ENCODE results near the gene ABCD1.

ABCD1 gene

DNA sequence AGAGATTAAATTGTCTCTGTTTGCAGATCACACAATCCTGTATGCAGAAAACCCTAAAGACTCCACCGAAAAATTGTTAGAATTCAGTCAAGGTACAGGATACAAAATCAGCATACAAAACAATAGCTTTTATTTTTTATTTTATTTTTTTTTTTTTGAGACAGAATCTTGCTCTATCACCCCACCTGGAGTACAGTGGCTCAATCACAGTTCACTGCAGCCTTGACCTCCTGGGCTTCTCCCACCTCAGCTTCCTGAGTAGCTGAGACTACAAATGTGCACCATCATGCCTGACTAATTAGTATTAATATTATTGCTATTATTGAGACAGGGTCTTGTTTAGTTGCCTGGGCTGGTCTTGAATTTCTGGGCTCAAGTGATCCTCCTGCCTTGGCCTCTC is 30.5 kb downstream of the ABCD1 start:
- Histone ChIP-seq H3K36me3 (ENCODE audit: low read depth) (no peaks in the 10 kb centered on the region), H3K4me3 (ENCODE audit: severe bottlenecking) (no peak overlapping the region), H3K27ac (ENCODE audit: poor library complexity, severe bottlenecking) (no peak overlapping the region), H3K27me3 (ENCODE audit: insufficient read depth, poor library complexity, severe bottlenecking) (no peaks in the 10 kb centered on the region), H3K9me3 (ENCODE audit: severe bottlenecking) (no peaks in the 10 kb centered on the region), H3K4me1 (ENCODE audit: insufficient read depth, poor library complexity, severe bottlenecking) (no peaks in the 10 kb centered on the region)
- TF ChIP-seq, protein P1, sequence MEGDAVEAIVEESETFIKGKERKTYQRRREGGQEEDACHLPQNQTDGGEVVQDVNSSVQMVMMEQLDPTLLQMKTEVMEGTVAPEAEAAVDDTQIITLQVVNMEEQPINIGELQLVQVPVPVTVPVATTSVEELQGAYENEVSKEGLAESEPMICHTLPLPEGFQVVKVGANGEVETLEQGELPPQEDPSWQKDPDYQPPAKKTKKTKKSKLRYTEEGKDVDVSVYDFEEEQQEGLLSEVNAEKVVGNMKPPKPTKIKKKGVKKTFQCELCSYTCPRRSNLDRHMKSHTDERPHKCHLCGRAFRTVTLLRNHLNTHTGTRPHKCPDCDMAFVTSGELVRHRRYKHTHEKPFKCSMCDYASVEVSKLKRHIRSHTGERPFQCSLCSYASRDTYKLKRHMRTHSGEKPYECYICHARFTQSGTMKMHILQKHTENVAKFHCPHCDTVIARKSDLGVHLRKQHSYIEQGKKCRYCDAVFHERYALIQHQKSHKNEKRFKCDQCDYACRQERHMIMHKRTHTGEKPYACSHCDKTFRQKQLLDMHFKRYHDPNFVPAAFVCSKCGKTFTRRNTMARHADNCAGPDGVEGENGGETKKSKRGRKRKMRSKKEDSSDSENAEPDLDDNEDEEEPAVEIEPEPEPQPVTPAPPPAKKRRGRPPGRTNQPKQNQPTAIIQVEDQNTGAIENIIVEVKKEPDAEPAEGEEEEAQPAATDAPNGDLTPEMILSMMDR (IDR thresholded peaks at IDR 0.05; ENCODE audit: poor library complexity, severe bottlenecking): no peak
- DNase-seq (ENCODE audit: low spot score): no peak
- no peak for ATAC-seq (ENCODE audit: low read depth)

- TF ChIP-seq, protein P1 (IDR thresholded peaks at IDR 0.05; ENCODE audit: poor library complexity, severe bottlenecking): no peak
- ATAC-seq (ENCODE audit: low read depth): no peak
- H3K4me1 ChIP-seq (ENCODE audit: insufficient read depth, poor library complexity, severe bottlenecking): no peaks in the 10 kb centered on the region
- no peaks in the 10 kb centered on the region for H3K9me3 ChIP-seq (ENCODE audit: severe bottlenecking)
- no peaks in the 10 kb centered on the region for H3K36me3 ChIP-seq (ENCODE audit: low read depth)
- H3K4me3 ChIP-seq (ENCODE audit: severe bottlenecking): no peak overlapping the region
- no peak overlapping the region for H3K27ac ChIP-seq (ENCODE audit: poor library complexity, severe bottlenecking)
- DNase-seq (ENCODE audit: low spot score): no peak
- no peaks in the 10 kb centered on the region for H3K27me3 ChIP-seq (ENCODE audit: insufficient read depth, poor library complexity, severe bottlenecking)
These were observed 37.2 kb downstream of the ABCD1 start for GRCh38 chrX:153761863-153762262.

DNA sequence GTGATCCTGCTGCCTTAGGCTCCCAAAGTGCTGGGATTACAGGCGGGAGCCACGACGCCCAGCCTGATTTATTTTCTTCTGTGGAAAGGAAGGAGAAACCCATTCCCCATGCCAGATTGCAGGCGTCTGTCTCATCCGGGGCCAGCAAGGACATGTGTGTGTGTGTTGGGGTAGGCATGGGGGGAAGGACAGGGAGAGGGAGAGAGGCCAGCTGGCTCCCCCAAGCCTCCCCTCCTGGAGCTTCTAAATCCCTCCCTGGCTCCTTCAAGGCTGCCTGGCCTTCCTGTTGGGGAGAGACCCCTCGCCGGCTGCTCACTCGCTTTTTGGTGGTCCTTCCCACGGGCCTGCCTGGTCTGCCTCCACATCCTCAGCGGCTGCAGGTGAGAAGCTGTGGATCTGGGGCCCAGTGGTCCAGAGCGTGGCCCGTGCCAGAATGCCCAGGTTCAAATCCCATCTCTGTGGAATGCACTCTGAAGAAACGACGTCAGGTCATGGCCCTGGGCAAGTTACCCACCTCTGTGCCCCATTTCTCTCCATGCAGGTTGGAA is 38.0 kb downstream of the ABCD1 start:
- TF ChIP-seq, protein P1 (IDR thresholded peaks at IDR 0.05; ENCODE audit: poor library complexity, severe bottlenecking): no peak
- H3K4me3 ChIP-seq (ENCODE audit: severe bottlenecking): no peak overlapping the region
- H3K27ac ChIP-seq (ENCODE audit: poor library complexity, severe bottlenecking): no peak overlapping the region
- no peaks in the 10 kb centered on the region for H3K9me3 ChIP-seq (ENCODE audit: severe bottlenecking)
- no peaks in the 10 kb centered on the region for H3K27me3 ChIP-seq (ENCODE audit: insufficient read depth, poor library complexity, severe bottlenecking)
- no peaks in the 10 kb centered on the region for H3K36me3 ChIP-seq (ENCODE audit: low read depth)
- no peaks in the 10 kb centered on the region for H3K4me1 ChIP-seq (ENCODE audit: insufficient read depth, poor library complexity, severe bottlenecking)
- ATAC-seq (ENCODE audit: low read depth) (no peak), DNase-seq (ENCODE audit: low spot score) (no peak)

DNA sequence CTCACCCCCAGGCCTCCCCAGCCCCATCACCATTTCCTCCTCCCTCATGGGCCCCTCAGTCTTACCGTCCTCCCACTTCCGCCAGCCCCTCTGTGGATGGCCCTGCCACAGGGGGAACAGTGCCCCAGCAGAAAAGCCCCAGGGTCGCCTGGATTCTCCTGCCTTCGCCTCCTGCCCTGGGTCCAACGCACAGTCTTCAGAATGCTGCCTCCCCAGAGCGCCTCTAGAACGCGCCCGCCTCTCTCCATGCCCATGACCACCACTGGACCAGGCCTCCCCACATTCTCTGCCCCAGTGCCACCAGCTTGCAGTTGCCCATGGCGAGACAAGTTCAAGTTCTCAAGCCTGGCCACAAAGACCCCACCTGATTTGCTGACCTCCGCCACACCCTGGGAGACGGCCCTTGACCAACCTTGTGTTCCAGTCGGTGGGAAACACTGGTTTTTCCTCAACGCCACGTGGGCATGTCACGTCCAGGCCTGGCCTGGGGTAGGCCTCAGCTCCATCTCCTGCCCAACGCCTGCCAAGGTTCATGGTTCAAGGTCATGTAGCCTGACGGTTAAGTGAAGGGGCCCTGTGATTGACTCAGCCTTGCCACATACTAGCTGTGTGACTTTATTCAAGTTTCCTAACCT is 38.8 kb downstream of the ABCD1 start:
- no peak overlapping the region for H3K27ac ChIP-seq (ENCODE audit: poor library complexity, severe bottlenecking)
- H3K4me1 ChIP-seq (ENCODE audit: insufficient read depth, poor library complexity, severe bottlenecking): no peaks in the 10 kb centered on the region
- no peaks in the 10 kb centered on the region for H3K9me3 ChIP-seq (ENCODE audit: severe bottlenecking)
- H3K27me3 ChIP-seq (ENCODE audit: insufficient read depth, poor library complexity, severe bottlenecking): no peaks in the 10 kb centered on the region
- H3K36me3 ChIP-seq (ENCODE audit: low read depth): no peaks in the 10 kb centered on the region
- TF ChIP-seq, protein P1 (IDR thresholded peaks at IDR 0.05; ENCODE audit: poor library complexity, severe bottlenecking): no peak
- no peak for DNase-seq (ENCODE audit: low spot score)
- H3K4me3 ChIP-seq (ENCODE audit: severe bottlenecking): no peak overlapping the region
- no peak for ATAC-seq (ENCODE audit: low read depth)

Data from RWPE2 (cell line).